A673 (cell line): ENCODE measurements around the gene EPHB6.
A peak's percentile ranks its signal among the peaks of the same experiment; 100 is the strongest.

Source experiments
- EZH2 ChIP-seq: fragments of 200-600 bp; sonication (generic); IDR thresholded peaks from 2 replicates; pipeline ENCODE4 v1.6.1; 2017; ENCODE audit warnings: borderline replicate concordance, low read depth, mild to moderate bottlenecking, mixed read lengths, antibody characterized with exemption, low read length; ENCODE audit not compliant: poor library complexity, severe bottlenecking
- TF ChIP-seq, protein P1 (sequence below): fragments of 300-800, 200-600 bp; sonication (generic); conservative IDR thresholded peaks from 2 replicates; pipeline ENCODE4 v1.5.1; 2017; ENCODE audit warnings: low read depth, mild to moderate bottlenecking, antibody characterized with exemption, low read length, moderate library complexity, mixed read lengths

DNA sequence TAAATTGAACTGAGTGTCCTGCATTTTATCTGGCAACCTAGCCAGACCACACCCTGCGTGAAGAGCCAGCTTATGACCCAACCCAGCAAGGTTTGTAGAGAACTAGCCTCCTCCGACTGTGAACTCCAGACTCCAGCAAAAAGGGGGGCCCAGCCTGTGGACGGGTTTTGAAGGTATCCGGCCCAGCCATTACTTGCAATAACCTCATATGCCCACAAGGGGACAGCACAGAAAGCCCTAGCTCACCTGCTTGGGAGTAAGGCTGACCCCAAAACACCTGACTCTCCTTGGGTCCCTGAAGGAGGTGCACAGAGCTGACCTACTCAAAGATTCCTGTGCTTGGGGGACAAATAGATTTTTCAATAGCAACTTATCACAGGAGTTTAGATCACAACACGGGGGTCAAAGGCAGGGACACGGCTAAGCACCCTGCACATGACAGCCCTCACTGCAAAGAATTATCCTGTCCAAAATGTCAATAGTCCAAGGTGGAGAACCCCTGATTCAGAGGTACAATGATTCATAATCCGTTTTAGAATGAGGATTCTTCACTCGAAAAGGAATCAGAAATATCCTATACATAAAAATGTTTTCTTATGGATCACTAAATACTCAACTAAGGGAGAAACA, 26.1 kb downstream of the EPHB6 start:
- TF ChIP-seq, protein P1, sequence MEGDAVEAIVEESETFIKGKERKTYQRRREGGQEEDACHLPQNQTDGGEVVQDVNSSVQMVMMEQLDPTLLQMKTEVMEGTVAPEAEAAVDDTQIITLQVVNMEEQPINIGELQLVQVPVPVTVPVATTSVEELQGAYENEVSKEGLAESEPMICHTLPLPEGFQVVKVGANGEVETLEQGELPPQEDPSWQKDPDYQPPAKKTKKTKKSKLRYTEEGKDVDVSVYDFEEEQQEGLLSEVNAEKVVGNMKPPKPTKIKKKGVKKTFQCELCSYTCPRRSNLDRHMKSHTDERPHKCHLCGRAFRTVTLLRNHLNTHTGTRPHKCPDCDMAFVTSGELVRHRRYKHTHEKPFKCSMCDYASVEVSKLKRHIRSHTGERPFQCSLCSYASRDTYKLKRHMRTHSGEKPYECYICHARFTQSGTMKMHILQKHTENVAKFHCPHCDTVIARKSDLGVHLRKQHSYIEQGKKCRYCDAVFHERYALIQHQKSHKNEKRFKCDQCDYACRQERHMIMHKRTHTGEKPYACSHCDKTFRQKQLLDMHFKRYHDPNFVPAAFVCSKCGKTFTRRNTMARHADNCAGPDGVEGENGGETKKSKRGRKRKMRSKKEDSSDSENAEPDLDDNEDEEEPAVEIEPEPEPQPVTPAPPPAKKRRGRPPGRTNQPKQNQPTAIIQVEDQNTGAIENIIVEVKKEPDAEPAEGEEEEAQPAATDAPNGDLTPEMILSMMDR, result peak; percentile 74
- TF ChIP-seq EZH2, result no peak
